Vagina (tissue), 2 donors: ENCODE results near the gene ZNF385A. TPM values are rescaled to one million over a fixed set of nuclear protein-coding genes. Genes with fewer than 3 reads are reported as not detected.
A peak's percentile ranks its signal among the peaks of the same experiment; 100 is the strongest.

Experiments used
- DNase-seq, 2 donors: peaks; one replicate each; pipeline ENCODE4 v3.0.0-alpha.2; 2017; ENCODE audit errors: extremely low spot score in 2 of 2
- H3K27ac ChIP-seq: fragments of 200-600 bp; sonication (generic); one replicate; pipeline ENCODE4 v1.5.1; 2019
- H3K27me3 ChIP-seq: fragments of 200-600 bp; sonication (generic); one replicate; pipeline ENCODE4 v1.5.1; 2019
- H3K36me3 ChIP-seq, 2 donors: fragments of 200-600 bp; sonication (generic); one replicate each; pipeline ENCODE4 v1.5.1; 2017 to 2019
- H3K4me1 ChIP-seq: fragments of 200-600 bp; sonication (generic); one replicate; pipeline ENCODE4 v1.5.1; 2019
- H3K4me3 ChIP-seq, 2 donors: fragments of 200-600 bp; sonication (generic); 1 replicate in 1 of 2; 2 replicates in 1 of 2; pipeline ENCODE4 v1.5.1; 2016 to 2019
- H3K9me3 ChIP-seq: fragments of 200-600 bp; sonication (generic); one replicate; pipeline ENCODE4 v1.5.1; 2019
- CTCF ChIP-seq, 3 experiments: fragments of 450-650 bp in 2 of 3; fragments of 200-600 bp in 1 of 3; sonication (generic) in 1 of 3; IDR thresholded peaks; one replicate each; pipeline ENCODE4 v1.5.1; 2017 to 2019; ENCODE audit warnings: antibody characterized with exemption in 3 of 3, mild to moderate bottlenecking in 2 of 3, moderate library complexity in 2 of 3
- POLR2A ChIP-seq, 2 donors: fragments of 450-650 bp; IDR thresholded peaks; one replicate each; pipeline ENCODE4 v1.6.1; 2017; ENCODE audit warnings: antibody characterized with exemption in 2 of 2, mild to moderate bottlenecking in 2 of 2, moderate library complexity in 2 of 2
- POLR2AphosphoS5 ChIP-seq, 2 donors: sonication (generic); formaldehyde crosslinking; IDR thresholded peaks; one replicate each; pipeline ENCODE4 v1.9.0; 2017; ENCODE audit warnings: antibody characterized with exemption in 2 of 2, mild to moderate bottlenecking in 2 of 2, low read depth in 1 of 2; ENCODE audit not compliant: insufficient read depth in 1 of 2
- intact Hi-C: fragments of 100-400 bp; cut with DNase I; formaldehyde crosslinking; loops from one replicate; pipeline ENCODE4 v1.15.1; 2023
- total RNA-seq: library from RNA; depleted of rRNA; stranded (reverse); fragments of >200 nt; gene quantifications from one replicate; pipeline ENCODE4 v1.2.3, GENCODE V29; 2016

Gene ZNF385A
- total RNA-seq, 1 donor from 2014 or later = 38.8 TPM

GRCh38 chr12:54398218-54398617 is 13.7 kb upstream of the ZNF385A start:
- no peaks in the 10 kb centered on the region for H3K9me3 ChIP-seq
- no peak for DNase-seq
- no peaks in the 10 kb centered on the region for H3K27me3 ChIP-seq
- intact Hi-C loops = loop anchor here (2.0 kb wide), 1 partner anchor 41 kb away; no protein-coding TSS in a partner anchor
- H3K36me3 ChIP-seq = peaks cover 7 to 79% of the 10 kb centered on the region in 2 donors
- no peak overlapping the region for H3K27ac ChIP-seq
- peaks cover 2% of the 10 kb centered on the region for H3K4me1 ChIP-seq
- H3K4me3 ChIP-seq = no peak overlapping the region
- TF ChIP-seq CTCF (IDR thresholded peaks at IDR 0.05) (no peak), POLR2A (IDR thresholded peaks at IDR 0.05) (no peak), POLR2AphosphoS5 (IDR thresholded peaks at IDR 0.05; ENCODE audit: insufficient read depth in 1 of 2, low read depth in 1 of 2) (no peak)

DNA sequence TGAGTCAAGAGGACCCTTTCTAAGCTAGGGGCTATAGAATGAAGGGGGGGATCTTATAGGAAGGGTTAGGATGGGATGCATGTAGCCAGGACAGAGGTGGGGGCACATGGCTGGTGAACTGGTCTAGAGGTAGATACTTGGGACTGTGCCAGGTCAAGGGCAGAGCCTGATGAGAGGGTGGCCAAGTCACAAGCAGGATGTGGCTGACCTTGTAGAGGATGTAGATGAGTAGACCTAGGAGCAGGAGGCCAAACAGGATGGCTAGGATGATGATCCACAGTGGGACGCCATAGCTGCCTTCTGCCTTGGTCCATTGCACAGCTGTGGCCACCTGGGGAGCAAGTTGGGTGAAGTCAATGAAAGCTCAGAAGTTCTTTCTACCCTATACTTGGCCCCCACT is 12.6 kb upstream of the ZNF385A start:
- no peaks in the 10 kb centered on the region for H3K27me3 ChIP-seq
- peaks cover 7 to 68% of the 10 kb centered on the region in 2 donors for H3K36me3 ChIP-seq
- H3K4me3 ChIP-seq = no peak overlapping the region
- no peak overlapping the region for H3K27ac ChIP-seq
- intact Hi-C loops = no loop called here
- peaks cover 12% of the 10 kb centered on the region for H3K4me1 ChIP-seq
- DNase-seq = no peak
- no peak for TF ChIP-seq POLR2A (IDR thresholded peaks at IDR 0.05)
- no peak for TF ChIP-seq POLR2AphosphoS5 (IDR thresholded peaks at IDR 0.05; ENCODE audit: insufficient read depth in 1 of 2, low read depth in 1 of 2)
- TF ChIP-seq CTCF (IDR thresholded peaks at IDR 0.05) = no peak
- H3K9me3 ChIP-seq = no peaks in the 10 kb centered on the region

GRCh38 chr12:54395545-54395944 is 11.0 kb upstream of the ZNF385A start:
- intact Hi-C loops = no loop called here
- Histone ChIP-seq H3K36me3 (peaks cover 7 to 52% of the 10 kb centered on the region in 2 donors), H3K9me3 (no peaks in the 10 kb centered on the region), H3K27ac (no peak overlapping the region), H3K4me1 (peaks cover 27% of the 10 kb centered on the region), H3K4me3 (no peak overlapping the region), H3K27me3 (no peaks in the 10 kb centered on the region)
- DNase-seq = no peak
- no peak for TF ChIP-seq POLR2A (IDR thresholded peaks at IDR 0.05)
- peak in 1 of 2 donors; percentile 54 for TF ChIP-seq POLR2AphosphoS5 (IDR thresholded peaks at IDR 0.05; ENCODE audit: insufficient read depth in 1 of 2, low read depth in 1 of 2)

- Histone ChIP-seq H3K27ac (no peak overlapping the region), H3K27me3 (no peaks in the 10 kb centered on the region), H3K4me3 (no peak overlapping the region), H3K36me3 (peaks cover 7 to 47% of the 10 kb centered on the region in 2 donors), H3K9me3 (no peaks in the 10 kb centered on the region), H3K4me1 (peaks cover 32% of the 10 kb centered on the region)
- intact Hi-C loops = no loop called here
- DNase-seq = no peak
- TF ChIP-seq CTCF (IDR thresholded peaks at IDR 0.05) (no peak), POLR2A (IDR thresholded peaks at IDR 0.05) (no peak), POLR2AphosphoS5 (IDR thresholded peaks at IDR 0.05; ENCODE audit: insufficient read depth in 1 of 2, low read depth in 1 of 2) (no peak)
These were observed 10.5 kb upstream of the ZNF385A start for GRCh38 chr12:54394986-54395385.

- Histone ChIP-seq H3K4me3 (no peak overlapping the region), H3K27me3 (no peaks in the 10 kb centered on the region), H3K9me3 (no peaks in the 10 kb centered on the region), H3K36me3 (peaks cover 7 to 42% of the 10 kb centered on the region in 2 donors), H3K4me1 (peaks cover 37% of the 10 kb centered on the region), H3K27ac (no peak overlapping the region)
- intact Hi-C loops = no loop called here
- DNase-seq = no peak
- no peak for TF ChIP-seq POLR2AphosphoS5 (IDR thresholded peaks at IDR 0.05; ENCODE audit: insufficient read depth in 1 of 2, low read depth in 1 of 2)
- TF ChIP-seq CTCF (IDR thresholded peaks at IDR 0.05) = peak; percentile 35 to 49 (median 35)
These were observed 9.8 kb upstream of the ZNF385A start for GRCh38 chr12:54394281-54394719.
